CD4-positive, alpha-beta T cell treated with Interleukin-1 beta for 1 hour (primary cell): ENCODE measurements around the gene CST3.

Source experiments
- DNase-seq, 2 donors: peaks; one replicate each; pipeline ENCODE4 v3.0.0-alpha.2; 2020 to 2022

Gene CST3

DNA sequence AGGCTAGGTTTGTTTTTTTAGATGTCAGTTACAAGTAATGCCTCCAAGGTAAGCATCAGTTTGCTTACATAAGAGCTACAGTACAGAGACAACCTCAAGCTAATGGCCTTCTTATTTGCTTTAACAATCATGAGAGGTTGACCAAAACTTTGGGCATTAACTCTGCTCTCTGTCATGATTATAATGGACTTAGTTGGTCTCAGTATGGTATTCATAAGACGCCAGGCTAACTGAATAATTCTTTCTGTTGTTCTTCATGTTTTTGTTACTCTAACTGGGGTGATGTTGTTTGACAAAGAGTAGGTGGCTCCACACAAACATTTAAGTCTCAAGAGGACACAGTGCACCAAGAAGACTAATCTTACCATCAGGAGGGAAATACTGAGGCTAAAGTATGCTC lies 41.8 kb downstream of the CST3 start:
- DNase-seq = no peak

DNA sequence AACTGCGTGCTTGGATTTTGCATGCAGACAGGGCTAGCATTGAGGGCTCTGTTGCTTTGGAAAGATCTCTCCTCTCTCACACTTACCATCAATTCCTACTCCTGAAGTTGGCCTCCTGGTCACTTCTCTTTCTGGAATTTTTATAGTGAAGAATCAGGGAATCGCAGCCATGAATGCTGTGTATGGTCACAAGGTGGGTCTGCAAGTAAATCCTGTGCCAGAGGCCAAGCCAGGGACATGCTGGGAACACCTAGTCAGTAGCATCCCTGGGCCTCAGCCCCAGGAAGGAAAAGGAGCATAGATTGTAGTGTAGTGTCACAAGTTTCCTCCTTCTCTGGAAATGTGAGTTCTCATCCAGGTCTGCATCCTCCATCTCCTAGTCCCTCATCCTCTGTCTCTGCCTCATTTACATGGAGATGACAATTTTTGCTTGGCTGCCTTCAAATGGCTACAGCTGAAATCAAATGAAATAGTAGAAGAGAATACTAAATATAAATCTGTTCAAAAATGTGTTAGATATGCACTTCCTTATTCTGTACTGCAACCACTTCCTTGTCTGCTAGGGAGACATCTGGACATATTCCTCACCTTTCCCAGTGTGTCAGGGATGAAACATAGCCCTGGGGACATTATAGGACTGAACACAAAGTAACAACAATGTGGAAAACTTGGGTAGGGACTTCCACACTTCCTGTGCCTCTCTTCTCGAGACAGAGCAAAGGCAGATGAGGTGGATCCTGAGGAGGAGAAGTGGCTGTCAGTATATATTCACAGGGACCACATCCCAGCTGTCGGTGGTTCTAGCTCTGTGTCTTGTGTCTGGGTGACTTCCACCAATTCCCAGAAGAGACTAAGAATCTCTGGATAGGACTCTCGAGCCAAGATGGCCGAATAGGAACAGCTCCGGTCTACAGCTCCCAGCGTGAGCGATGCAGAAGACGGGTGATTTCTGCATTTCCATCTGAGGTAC lies 49.0 kb downstream of the CST3 start:
- DNase-seq = no peak

DNA sequence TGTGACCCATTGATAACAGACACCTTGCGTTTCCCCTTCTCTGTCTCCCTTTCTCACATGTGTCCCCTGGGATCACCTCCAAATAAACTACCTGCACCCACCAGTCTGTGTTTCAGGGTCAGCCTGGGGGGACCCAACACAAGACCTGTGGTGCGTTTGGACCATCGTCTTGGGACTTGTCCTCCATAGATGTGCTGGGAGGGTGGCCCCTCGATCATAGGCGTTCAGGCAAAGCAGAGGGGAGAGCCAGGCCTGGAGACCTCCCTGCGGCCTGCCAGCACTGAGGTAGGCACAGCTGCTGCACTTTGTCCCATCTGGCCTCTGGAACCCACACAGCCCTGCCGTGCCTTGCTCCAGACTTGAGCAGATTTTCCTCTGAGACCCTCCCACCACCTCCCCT lies 50.1 kb downstream of the CST3 start:
- no peak for DNase-seq

DNA sequence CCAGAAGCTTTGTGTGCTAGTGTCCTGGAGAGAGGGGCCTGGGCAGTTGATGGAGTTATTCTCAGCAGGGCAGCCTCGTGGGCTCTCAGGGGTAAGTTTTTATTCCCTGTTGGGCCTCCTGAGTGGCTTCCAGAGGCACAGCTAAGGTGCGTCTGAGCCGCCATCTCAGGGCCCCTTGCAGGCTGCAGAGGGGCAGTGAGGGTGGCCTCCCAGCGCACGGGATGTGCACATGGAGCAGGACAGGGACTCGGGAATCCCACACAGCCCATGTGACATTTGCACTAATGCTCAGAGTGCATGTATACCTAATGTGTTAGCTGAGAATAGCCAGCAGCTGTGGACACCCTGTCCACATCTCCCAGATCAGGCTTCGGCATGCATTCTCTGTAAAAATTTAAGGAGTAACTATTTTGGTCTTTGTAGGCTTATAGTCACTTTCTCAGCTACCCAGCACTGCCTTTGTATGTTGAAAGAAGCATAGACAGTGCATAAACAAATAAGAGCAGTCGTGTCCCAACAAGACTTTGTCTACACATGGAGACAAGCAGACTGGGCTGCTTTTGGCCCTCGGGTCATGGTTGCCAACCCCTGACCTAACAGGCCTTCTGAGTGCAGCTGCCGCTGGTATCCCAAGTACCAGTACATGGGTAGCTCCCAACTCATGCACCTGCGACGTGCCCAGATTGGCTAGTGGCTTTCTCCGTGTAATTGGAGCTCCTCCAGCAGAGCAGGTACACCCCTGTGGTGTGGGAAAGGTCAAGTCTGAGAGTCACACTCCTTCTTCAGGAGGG lies 50.8 kb downstream of the CST3 start:
- no peak for DNase-seq

DNA sequence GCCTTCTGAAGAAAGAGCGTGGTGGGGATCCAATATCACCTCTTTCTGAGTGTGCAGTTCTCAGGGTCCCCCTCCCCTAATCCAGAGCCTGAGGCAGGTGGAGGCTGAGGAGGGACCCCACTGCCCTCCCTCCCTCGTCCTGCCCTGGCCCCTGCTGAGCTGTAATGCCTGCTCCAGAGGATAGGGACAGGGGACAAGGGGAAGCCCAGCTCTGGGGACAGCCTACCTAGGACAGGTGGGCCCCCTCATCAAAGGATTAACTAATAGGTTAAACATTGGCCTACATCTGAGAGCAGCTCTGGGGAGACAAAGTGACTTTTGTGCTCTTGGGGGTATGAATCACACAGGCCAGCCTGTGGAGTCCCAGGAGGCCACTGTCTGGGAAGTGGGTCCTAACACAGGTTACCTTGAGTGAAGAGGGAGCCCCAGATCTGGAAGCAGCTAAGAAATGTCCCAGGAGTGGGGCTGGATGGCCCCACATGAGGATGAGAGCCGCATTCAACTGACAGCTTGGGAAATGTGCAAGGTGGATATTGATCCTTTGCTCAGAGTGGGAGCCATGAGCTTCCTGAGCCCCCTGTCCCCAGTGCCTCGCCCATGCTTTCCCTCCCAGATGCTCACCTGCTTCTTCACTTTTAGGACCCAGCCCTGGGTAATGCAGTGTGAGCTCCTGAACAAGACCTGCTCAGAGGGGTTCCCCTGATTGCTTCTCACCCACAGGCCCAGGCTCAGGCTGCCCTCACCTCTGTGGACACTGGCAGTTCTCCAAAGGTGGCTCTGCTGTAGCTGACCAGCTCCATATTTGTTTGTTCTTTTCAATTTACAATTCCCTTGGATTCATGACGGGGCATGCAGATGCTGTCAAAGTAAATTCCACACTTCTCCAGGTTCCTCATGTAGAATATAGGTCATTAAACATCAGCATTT lies 51.7 kb downstream of the CST3 start:
- no peak for DNase-seq

DNA sequence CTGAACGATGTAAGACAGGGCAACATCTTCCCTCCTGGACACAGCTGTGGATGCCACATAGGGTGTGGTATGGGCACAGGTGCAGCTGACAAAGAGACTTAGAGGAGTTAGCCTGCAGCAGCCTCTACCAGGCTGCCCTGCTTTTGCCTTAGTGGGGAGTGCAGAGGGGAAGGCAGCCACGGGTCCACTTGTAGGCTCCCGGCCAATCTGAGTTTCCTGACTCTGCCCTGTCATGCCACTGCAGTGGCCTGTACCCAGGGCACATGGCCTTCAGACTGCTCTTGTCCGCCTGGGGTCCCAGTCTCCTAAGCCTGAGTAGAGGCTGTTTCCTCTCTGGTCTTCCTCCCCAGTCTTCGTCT lies 52.3 kb downstream of the CST3 start:
- DNase-seq = no peak

DNA sequence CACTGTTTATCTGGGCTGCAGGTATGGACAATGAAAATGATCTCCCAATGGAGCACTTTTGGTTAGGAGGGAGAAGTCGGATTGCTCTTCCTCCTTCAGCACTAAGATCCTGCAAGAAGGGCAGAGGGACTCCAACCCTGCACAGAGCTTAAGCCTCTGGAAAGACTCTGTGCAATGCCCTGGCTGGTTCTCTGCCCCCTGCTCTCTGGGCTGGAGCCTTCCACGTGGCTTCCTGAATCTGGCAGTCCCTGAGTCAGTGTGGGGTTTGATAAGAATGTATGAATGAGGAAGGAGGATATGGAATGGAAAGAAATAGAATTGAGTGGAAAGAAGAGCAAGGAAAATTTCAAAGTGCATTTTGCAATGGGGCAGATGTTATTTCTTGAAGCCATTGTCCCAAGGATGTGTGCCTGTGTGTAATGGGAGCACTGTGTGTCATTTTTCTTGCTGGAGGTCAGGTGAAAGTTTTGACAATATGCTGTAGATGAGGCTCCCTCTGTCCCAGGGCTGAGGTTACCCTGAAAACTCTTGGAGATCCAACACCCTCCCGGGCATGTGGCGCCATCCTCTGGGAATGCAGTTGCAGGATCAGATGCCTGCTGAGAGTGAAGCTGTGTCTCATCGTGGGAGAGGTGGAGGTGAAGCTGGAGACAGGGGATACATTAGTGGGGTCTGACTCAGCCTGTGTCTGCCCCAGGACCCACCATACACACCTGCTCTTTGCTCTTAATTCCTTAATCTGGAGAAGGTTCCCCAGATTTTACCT lies 53.1 kb downstream of the CST3 start:
- no peak for DNase-seq
